ENCODE results near the gene BLID. TPM values are rescaled to one million over a fixed set of nuclear protein-coding genes. Genes with fewer than 3 reads are reported as not detected.

BLID gene
- total and polyA plus RNA-seq, 2 experiments from 2014 or later, result not detected

- TF ChIP-seq ZNF114 (CRISPR knock-in tag; IDR thresholded peaks at IDR 0.05) (no peak), EZH2 (IDR thresholded peaks at IDR 0.05; ENCODE audit: low read depth, unreplicated experiment) (no peak), NANOG (IDR thresholded peaks at IDR 0.05; ENCODE audit: borderline replicate concordance) (no peak)
These were observed 12.3 kb downstream of the BLID start (continued) for GRCh38 chr11:122103726-122104125.

- H4K20me1 ChIP-seq (replicated peaks; ENCODE audit: insufficient read depth), result no peaks in the 10 kb centered on the region
- H3K79me2 ChIP-seq (replicated peaks; ENCODE audit: insufficient read depth), result no peaks in the 10 kb centered on the region
- no peak overlapping the region for H3K4me3 ChIP-seq
- H3K4me1 ChIP-seq (ENCODE audit: insufficient read depth), result peaks cover 27% of the 10 kb centered on the region
- Mint-ChIP-seq H3K4me1 (peaks cover 24% of the 10 kb centered on the region), H3K9me3 (no peaks in the 10 kb centered on the region), H3K27ac (no peak overlapping the region), H3K4me3 (no peak overlapping the region), H3K27me3 (ENCODE audit: insufficient read depth, low read depth, poor library complexity) (peaks cover 17% of the 10 kb centered on the region), H3K36me3 (ENCODE audit: low read depth) (no peaks in the 10 kb centered on the region)
- DNase-seq (ENCODE audit: low spot score) (no peak), ATAC-seq (no peak)
- H3K27ac ChIP-seq (ENCODE audit: low read depth), result no peak overlapping the region
- H3F3A ChIP-seq (replicated peaks; ENCODE audit: low read depth), result no peaks in the 10 kb centered on the region
- peaks cover 30% of the 10 kb centered on the region for H3K27me3 ChIP-seq (ENCODE audit: insufficient read depth)
- no peaks in the 10 kb centered on the region for H3K9me2 ChIP-seq (ENCODE audit: insufficient read depth)
- TF ChIP-seq ETS1 (IDR thresholded peaks at IDR 0.05), result no peak
- H3K4me2 ChIP-seq, result no peak overlapping the region
- H3K36me3 ChIP-seq (ENCODE audit: insufficient read depth), result no peaks in the 10 kb centered on the region
- no peak overlapping the region for H2AFZ ChIP-seq
These were observed 12.7 kb downstream of the BLID start for GRCh38 chr11:122103321-122103720.

GRCh38 chr11:122102426-122102825 lies 13.6 kb downstream of the BLID start:
- ATAC-seq, result no peak
- H3F3A ChIP-seq (replicated peaks; ENCODE audit: low read depth), result no peaks in the 10 kb centered on the region
- H2AFZ ChIP-seq, result peak overlapping the region; percentile 45; the same call in 1 of the 2 replicates
- H3K27ac ChIP-seq (ENCODE audit: low read depth), result no peak overlapping the region
- Mint-ChIP-seq H3K36me3 (ENCODE audit: low read depth) (no peaks in the 10 kb centered on the region), H3K27me3 (ENCODE audit: insufficient read depth, low read depth, poor library complexity) (peaks cover 21% of the 10 kb centered on the region), H3K9me3 (no peaks in the 10 kb centered on the region), H3K27ac (no peak overlapping the region), H3K4me1 (peaks cover 29% of the 10 kb centered on the region), H3K4me3 (no peak overlapping the region)
- no peaks in the 10 kb centered on the region; the same call in 1 of the 2 replicates for H3K79me2 ChIP-seq (replicated peaks; ENCODE audit: insufficient read depth)
- H3K4me1 ChIP-seq (ENCODE audit: insufficient read depth), result peaks cover 32% of the 10 kb centered on the region
- H4K20me1 ChIP-seq (replicated peaks; ENCODE audit: insufficient read depth), result no peaks in the 10 kb centered on the region
- H3K27me3 ChIP-seq (ENCODE audit: insufficient read depth), result peaks cover 33% of the 10 kb centered on the region
- H3K4me2 ChIP-seq, result peak overlapping the region; percentile 85; the same call in 1 of the 2 replicates
- peak overlapping the region; percentile 58; the same call in 1 of the 2 replicates for H3K4me3 ChIP-seq
- no peak for DNase-seq (ENCODE audit: low spot score)
- H3K36me3 ChIP-seq (ENCODE audit: insufficient read depth), result no peaks in the 10 kb centered on the region
- no peaks in the 10 kb centered on the region for H3K9me2 ChIP-seq (ENCODE audit: insufficient read depth)
- TF ChIP-seq ETS1 (IDR thresholded peaks at IDR 0.05) (no peak), CREB1 (CRISPR knock-in tag; IDR thresholded peaks at IDR 0.05; ENCODE audit: low read depth) (no peak), ZNF331 (CRISPR knock-in tag; IDR thresholded peaks at IDR 0.05; ENCODE audit: low read depth) (no peak), REST (IDR thresholded peaks at IDR 0.05; ENCODE audit: unreplicated experiment) (no peak), JUNB (IDR thresholded peaks at IDR 0.05; ENCODE audit: unreplicated experiment) (no peak), POLR2AphosphoS5 (IDR thresholded peaks at IDR 0.05; ENCODE audit: low read depth) (no peak), EZH2 (IDR thresholded peaks at IDR 0.05; ENCODE audit: low read depth, unreplicated experiment) (no peak), EZH2phosphoT487 (IDR thresholded peaks at IDR 0.05; ENCODE audit: unreplicated experiment) (no peak), NANOG (IDR thresholded peaks at IDR 0.05; ENCODE audit: borderline replicate concordance) (no peak), STAT1 (IDR thresholded peaks at IDR 0.05; ENCODE audit: unreplicated experiment) (no peak)

Data from GM23338 (cell line).